Fibroblast of pulmonary artery (primary cell): ENCODE data around the gene COL26A1.
"Not testable (repeated sequence)": the region's sequence is repeated elsewhere in the genome, so short reads cannot be mapped to it uniquely, and the experiment has no call there.

Experiments used
- DNase-seq: peaks from one replicate; pipeline ENCODE4 v3.0.0-alpha.2; 2010; ENCODE audit warnings: low read depth
- H3K4me3 ChIP-seq: replicated peaks from 2 replicates; pipeline ENCODE4 v1.5.1; 2011; ENCODE audit warnings: low read depth, mild to moderate bottlenecking, control low read depth, low read length, moderate library complexity
- CTCF ChIP-seq: IDR thresholded peaks from 2 replicates; pipeline ENCODE4 v1.5.1; 2011; ENCODE audit warnings: mild to moderate bottlenecking, control low read depth, low read length, inconsistent platforms; ENCODE audit errors: missing control alignments

The COL26A1 gene

GRCh38 chr7:101332026-101332425, 30.6 kb upstream of the COL26A1 start:
- H3K4me3 ChIP-seq = no peak overlapping the region
- DNase-seq = no peak
- no peak for TF ChIP-seq CTCF

DNA sequence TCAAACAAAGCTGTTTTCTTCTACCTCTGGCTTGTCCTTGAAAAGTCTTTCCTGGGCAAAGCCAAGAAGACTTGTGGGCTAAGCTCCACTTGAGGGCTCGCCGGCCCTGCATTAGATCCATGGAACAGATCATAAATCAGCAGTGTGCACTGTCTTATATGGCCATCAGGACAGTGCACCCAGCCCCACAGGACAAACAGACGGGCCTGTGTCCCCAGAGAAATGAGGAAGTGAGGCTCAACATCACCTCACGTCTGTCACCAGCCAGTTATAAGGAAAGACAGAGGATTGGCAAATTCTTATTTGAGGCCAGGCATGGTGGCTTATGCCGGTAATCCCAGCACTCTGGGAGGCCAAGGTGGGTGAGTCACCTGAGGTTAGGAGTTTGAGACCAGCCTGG, 28.8 kb upstream of the COL26A1 start:
- H3K4me3 ChIP-seq = no peak overlapping the region
- no peak for TF ChIP-seq CTCF
- no peak for DNase-seq

DNA sequence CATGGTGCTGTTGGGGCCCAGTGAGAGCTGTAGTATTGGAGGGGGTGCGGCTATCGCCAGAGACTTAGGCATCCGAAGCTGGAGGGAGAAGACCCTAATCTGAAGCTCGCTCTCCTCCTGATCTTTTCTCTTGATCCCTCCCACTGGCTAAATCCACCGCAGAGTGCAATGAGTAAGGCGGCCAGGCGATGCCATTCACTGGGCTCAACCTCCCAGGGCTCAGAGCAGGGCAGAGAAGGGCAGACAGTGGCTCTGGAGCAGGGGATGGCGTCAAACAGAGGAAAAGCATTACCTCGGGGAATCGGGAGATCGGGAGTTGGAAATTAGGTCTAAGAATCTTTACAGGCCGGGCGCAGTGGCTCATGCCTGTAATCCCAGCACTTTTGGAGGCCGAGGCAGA, 22.3 kb upstream of the COL26A1 start:
- H3K4me3 ChIP-seq = no peak overlapping the region
- TF ChIP-seq CTCF = no peak
- no peak for DNase-seq

- DNase-seq = no peak
- H3K4me3 ChIP-seq = no peak overlapping the region
- TF ChIP-seq CTCF = no peak
These were observed 19.8 kb upstream of the COL26A1 start for GRCh38 chr7:101342892-101343291.

DNA sequence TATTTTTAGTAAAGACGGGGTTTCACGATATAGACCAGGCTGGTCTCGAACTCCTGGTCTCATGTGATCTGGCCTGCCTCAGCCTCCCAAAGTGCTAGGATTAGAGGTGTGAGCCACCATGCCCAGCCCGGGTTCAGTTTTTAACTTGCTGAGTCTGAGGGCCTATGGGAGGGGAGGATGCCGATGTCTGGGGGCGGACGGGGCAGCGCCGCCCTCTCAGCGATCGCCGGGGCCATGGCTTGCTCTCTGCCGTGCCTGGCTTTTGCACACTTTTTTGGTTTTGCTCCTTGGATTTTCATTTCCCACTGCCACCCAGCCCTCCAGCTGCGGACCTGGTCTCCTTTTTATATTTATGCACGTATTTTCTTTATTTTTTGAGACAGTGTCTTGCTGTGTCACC, 15.2 kb upstream of the COL26A1 start:
- H3K4me3 ChIP-seq = no peak overlapping the region
- no peak for DNase-seq
- TF ChIP-seq CTCF = no peak

GRCh38 chr7:101348456-101349067, 14.1 kb upstream of the COL26A1 start:
- not testable (repeated sequence) for DNase-seq, H3K4me3 ChIP-seq

DNA sequence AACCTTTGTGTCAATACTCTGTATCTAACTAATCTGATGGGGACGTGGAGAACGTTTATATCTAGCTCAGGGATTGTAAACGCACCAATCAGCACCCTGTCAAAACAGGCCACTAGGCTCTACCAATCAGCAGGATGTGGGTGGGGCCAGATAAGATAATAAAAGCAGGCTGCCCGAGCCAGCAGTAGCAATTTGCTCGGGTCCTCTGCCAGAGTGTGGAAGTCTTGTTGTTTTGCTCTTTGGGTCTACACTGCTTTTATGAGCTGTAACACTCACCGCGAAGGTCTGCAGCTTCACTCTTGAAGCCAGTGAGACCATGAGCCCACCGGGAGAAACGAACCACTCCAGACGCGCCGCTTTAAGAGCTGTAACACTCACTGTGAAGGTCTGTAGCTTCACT, 13.4 kb upstream of the COL26A1 start:
- not testable (repeated sequence) for H3K4me3 ChIP-seq, DNase-seq

DNA sequence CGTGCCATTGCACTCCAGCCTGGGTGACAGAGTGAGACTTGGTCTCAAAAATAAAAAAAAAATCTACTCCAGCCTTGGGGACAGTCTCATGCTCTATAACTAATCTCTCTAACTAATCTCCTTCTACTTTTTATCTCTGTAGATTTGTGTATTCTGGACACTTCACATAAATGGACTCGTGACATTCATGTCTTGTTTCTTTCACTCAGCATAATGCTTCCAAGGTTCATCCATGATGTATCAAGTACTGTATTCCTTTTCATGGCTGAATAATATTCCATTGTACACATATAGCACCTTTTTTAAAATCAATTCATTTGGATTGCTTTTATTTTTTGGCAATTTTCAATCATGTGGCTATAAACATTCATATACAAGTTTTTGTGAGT, 9.8 kb upstream of the COL26A1 start:
- no peak for TF ChIP-seq CTCF
- no peak overlapping the region for H3K4me3 ChIP-seq
- no peak for DNase-seq
